ENCODE data around the gene ARHGEF7.

DNA sequence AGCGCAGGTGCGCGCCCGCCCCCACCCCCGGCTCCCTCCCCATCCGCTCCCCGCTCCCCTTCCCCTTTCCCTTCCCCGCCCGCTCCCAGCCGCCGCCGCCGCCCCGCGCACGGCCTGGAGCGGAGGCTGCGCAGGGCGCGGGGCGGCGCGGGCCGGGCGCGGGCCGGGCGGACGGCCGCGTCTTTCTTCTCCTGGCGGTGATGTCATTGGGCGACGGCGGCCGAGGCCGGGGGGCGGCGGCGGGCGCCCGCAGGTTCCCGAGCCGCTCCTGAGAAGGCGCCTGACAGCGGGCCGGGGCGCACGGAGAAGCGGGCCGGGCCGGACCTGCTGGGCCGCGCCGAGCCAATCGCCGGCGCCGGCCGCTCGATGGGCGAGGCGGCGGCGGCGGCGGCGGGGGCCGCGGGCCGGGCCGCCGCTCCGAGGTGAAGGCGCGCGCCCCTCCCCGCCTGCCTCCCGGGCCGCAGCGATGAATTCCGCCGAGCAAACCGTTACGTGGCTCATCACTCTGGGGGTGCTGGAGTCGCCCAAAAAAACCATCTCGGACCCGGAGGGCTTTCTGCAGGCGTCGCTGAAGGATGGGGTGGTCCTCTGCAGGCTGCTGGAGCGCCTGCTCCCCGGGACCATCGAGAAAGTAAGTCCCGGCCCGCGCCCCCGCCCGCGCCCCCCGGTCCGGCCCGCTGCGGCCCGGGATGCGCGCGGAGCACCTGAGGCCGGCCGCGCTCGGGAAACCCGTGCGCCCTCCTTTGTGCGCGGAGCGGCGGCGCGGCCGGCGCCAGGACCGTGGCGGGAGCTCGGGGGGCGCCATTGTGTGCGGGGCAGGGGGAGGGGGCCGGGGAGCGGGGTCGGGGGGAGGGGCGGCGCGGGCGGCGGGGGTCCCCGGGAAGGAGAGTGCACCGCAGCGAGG is at the start of gene ARHGEF7:
- TF ChIP-seq, protein P1, sequence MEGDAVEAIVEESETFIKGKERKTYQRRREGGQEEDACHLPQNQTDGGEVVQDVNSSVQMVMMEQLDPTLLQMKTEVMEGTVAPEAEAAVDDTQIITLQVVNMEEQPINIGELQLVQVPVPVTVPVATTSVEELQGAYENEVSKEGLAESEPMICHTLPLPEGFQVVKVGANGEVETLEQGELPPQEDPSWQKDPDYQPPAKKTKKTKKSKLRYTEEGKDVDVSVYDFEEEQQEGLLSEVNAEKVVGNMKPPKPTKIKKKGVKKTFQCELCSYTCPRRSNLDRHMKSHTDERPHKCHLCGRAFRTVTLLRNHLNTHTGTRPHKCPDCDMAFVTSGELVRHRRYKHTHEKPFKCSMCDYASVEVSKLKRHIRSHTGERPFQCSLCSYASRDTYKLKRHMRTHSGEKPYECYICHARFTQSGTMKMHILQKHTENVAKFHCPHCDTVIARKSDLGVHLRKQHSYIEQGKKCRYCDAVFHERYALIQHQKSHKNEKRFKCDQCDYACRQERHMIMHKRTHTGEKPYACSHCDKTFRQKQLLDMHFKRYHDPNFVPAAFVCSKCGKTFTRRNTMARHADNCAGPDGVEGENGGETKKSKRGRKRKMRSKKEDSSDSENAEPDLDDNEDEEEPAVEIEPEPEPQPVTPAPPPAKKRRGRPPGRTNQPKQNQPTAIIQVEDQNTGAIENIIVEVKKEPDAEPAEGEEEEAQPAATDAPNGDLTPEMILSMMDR (optimal IDR thresholded peaks at IDR 0.05 in 1 of 3, IDR thresholded peaks at IDR 0.05 in 1 of 3, conservative IDR thresholded peaks at IDR 0.05 in 1 of 3; ENCODE audit: extremely low read depth in 1 of 3, insufficient read depth in 2 of 3, low read length in 3 of 3): no peak
- no peak for TF ChIP-seq EZH2 (IDR thresholded peaks at IDR 0.05; ENCODE audit: low read length)
